Thoracic aorta (tissue), 2 donors: ENCODE data around the gene F12. TPM values are rescaled to one million over a fixed set of nuclear protein-coding genes. Genes with fewer than 3 reads are reported as not detected.

Source experiments
- ATAC-seq: fragments of 150-250 bp; one replicate; pipeline ENCODE4 v1.8.0; 2017; ENCODE audit warnings: low read depth; ENCODE audit not compliant: insufficient number of reproducible peaks, low FRiP score
- DNase-seq: peaks from one replicate; pipeline ENCODE4 v3.0.0-alpha.2; 2020; ENCODE audit warnings: low spot score
- H3K27ac ChIP-seq, 2 donors: fragments of 200-600 bp; sonication (generic); 1 replicate in 1 of 2; 2 replicates in 1 of 2; pipeline ENCODE4 v1.5.1; 2016; ENCODE audit warnings: mild to moderate bottlenecking in 2 of 2, moderate library complexity in 2 of 2
- H3K27me3 ChIP-seq: fragments of 200-600 bp; sonication (generic); replicated peaks from 2 replicates; pipeline ENCODE4 v1.6.0; 2016; ENCODE audit warnings: mild to moderate bottlenecking; ENCODE audit not compliant: insufficient read depth
- H3K36me3 ChIP-seq: fragments of 200-600 bp; sonication (generic); one replicate; pipeline ENCODE4 v1.5.1; 2016
- H3K4me1 ChIP-seq, 2 donors: fragments of 200-600 bp; sonication (generic); 1 replicate in 1 of 2; 2 replicates in 1 of 2; pipeline versions ENCODE4 v1.5.1 to v1.6.0; 2016; ENCODE audit warnings: low read depth in 2 of 2, mild to moderate bottlenecking in 1 of 2; ENCODE audit not compliant: control insufficient read depth in 1 of 2
- H3K4me3 ChIP-seq: fragments of 200-600 bp; sonication (generic); 2 replicates; pipeline ENCODE4 v1.5.1; 2016; ENCODE audit warnings: mild to moderate bottlenecking
- H3K9me3 ChIP-seq: fragments of 200-600 bp; sonication (generic); 2 replicates; pipeline ENCODE4 v1.5.1; 2016
- CTCF ChIP-seq: fragments of 200-600 bp; sonication (generic); IDR thresholded peaks from one replicate; pipeline ENCODE4 v1.5.1; 2019; ENCODE audit warnings: antibody characterized with exemption
- total RNA-seq, 2 donors: library from RNA; depleted of rRNA; stranded (reverse); fragments of >200 nt; gene quantifications; one replicate each; pipeline versions ENCODE4 v1.1.0 to v1.2.3, GENCODE V29; 2016

Gene F12
- total RNA-seq, 2 donors from 2014 or later: not detected

DNA sequence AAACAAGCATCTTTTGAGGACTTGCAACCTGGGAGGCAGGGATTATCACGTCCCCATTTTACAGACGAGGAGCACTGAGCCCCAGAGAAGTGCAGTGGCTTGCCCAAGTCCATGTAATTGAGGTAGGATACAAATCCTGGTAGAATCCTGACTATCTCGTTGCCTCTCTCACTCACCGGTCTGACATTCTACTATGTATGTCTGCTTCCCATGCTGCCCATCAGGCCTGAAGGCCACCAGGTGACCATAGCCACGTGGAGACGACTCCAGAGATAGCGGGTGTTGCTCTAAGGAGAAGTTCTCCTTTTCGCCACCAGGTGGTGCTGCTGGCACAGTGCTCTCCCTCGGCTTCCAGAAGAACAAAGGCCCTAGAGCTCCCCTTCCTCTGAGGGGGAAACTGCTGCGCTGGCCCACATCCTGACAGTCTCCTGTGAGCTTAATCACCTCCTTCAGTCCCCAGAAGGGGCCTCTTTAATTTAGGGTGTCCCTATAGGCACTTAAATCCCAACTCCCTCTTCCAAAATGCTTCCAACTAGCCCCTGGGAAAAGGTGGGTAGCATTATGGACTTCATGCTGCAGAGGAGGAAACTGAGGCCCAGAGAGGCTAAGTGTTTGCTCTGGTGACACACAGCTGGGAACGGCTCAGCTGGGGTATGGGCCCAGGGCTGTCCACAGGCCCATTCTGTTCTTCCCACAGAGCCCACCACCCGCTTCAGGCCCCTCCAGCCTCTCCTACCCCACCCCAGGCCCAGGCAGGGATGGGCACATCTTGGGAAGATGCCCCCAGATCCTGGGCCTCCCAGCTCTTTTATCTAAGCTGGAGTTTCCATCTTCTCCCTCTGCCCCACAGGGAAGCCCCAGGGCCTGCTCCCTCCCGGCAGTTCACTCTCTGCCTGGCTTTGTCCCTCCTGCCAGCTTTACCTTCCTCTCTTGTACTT, 18.7 kb downstream of the F12 start:
- ATAC-seq: peak; percentile 42
- TF ChIP-seq CTCF: peak; percentile 98
- Histone ChIP-seq H3K27me3 (no peaks in the 10 kb centered on the region), H3K27ac (no peak overlapping the region), H3K4me1 (no peaks in the 10 kb centered on the region), H3K9me3 (no peaks in the 10 kb centered on the region), H3K36me3 (no peaks in the 10 kb centered on the region), H3K4me3 (no peak overlapping the region)
- DNase-seq: no peak

- H3K4me1 ChIP-seq: no peaks in the 10 kb centered on the region
- no peak overlapping the region for H3K27ac ChIP-seq
- no peaks in the 10 kb centered on the region for H3K9me3 ChIP-seq
- no peak for TF ChIP-seq CTCF
- ATAC-seq: no peak
- no peak for DNase-seq
- no peaks in the 10 kb centered on the region for H3K27me3 ChIP-seq
- no peaks in the 10 kb centered on the region for H3K36me3 ChIP-seq
- H3K4me3 ChIP-seq: no peak overlapping the region
Observed at GRCh38 chr5:177389241-177390169, 19.9 kb downstream of the F12 start.

- DNase-seq: no peak
- no peak for TF ChIP-seq CTCF
- Histone ChIP-seq H3K4me3 (no peak overlapping the region), H3K27me3 (no peaks in the 10 kb centered on the region), H3K36me3 (no peaks in the 10 kb centered on the region), H3K27ac (no peak overlapping the region), H3K9me3 (no peaks in the 10 kb centered on the region), H3K4me1 (no peaks in the 10 kb centered on the region)
- ATAC-seq: no peak
Observed at GRCh38 chr5:177388521-177389052, 20.8 kb downstream of the F12 start.

GRCh38 chr5:177387405-177387804, 22.0 kb downstream of the F12 start:
- no peaks in the 10 kb centered on the region for H3K4me1 ChIP-seq
- H3K36me3 ChIP-seq: no peaks in the 10 kb centered on the region
- H3K9me3 ChIP-seq: no peaks in the 10 kb centered on the region
- DNase-seq: no peak
- H3K27me3 ChIP-seq: no peaks in the 10 kb centered on the region
- no peak overlapping the region for H3K4me3 ChIP-seq
- no peak overlapping the region for H3K27ac ChIP-seq
- TF ChIP-seq CTCF: no peak
- no peak for ATAC-seq

- ATAC-seq: no peak
- TF ChIP-seq CTCF: no peak
- no peak overlapping the region for H3K27ac ChIP-seq
- H3K9me3 ChIP-seq: no peaks in the 10 kb centered on the region
- H3K36me3 ChIP-seq: no peaks in the 10 kb centered on the region
- no peak overlapping the region for H3K4me3 ChIP-seq
- no peak for DNase-seq
- H3K27me3 ChIP-seq: no peaks in the 10 kb centered on the region
- no peaks in the 10 kb centered on the region for H3K4me1 ChIP-seq
Observed at GRCh38 chr5:177386542-177386941, 22.8 kb downstream of the F12 start.
